NCI-H345 treated with DMSO at 0.1 percent for 48 hours (cell line): ENCODE data around the gene NPAS3.

Experiments used
- DNase-seq: peaks from one replicate; lab custom pipeline; 2025; ENCODE audit not compliant: unreplicated experiment; lab: John Stamatoyannopoulos, UW

Gene NPAS3

GRCh38 chr14:33420051-33420627 lies 481.5 kb downstream of the NPAS3 start:
- no peak for DNase-seq

DNA sequence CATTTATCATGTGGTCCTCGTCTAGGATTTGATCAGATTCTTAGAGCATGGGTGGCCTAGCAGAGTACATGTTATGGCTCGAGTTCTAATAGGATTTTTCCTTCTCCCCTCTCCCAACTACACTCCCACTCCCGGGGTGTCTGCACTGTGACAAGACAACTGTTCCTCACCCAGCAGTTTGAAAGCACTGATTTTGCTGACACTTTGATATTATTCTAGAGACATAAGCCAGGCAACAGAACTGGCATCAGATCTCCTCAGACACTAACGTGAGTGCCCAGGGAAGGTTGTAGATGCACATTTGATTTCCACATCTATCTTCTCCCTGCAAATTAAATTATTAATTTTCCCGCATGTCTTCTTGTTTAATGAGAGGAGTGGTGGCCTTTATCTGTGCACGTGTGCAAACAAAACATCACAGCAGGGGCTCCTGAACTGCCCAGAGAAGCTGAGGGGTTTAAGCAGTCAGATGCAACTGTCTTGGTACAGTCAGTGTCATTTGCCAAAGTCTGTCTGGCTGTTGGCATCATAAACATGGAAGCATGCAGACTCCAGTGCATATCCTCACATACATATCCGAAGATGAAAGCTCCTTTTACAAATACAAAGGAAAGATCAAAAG lies 491.8 kb downstream of the NPAS3 start:
- no peak for DNase-seq

GRCh38 chr14:33432407-33433023 lies 493.8 kb downstream of the NPAS3 start:
- no peak for DNase-seq

- no peak for DNase-seq
These were observed 494.7 kb downstream of the NPAS3 start for GRCh38 chr14:33433396-33433795.

DNA sequence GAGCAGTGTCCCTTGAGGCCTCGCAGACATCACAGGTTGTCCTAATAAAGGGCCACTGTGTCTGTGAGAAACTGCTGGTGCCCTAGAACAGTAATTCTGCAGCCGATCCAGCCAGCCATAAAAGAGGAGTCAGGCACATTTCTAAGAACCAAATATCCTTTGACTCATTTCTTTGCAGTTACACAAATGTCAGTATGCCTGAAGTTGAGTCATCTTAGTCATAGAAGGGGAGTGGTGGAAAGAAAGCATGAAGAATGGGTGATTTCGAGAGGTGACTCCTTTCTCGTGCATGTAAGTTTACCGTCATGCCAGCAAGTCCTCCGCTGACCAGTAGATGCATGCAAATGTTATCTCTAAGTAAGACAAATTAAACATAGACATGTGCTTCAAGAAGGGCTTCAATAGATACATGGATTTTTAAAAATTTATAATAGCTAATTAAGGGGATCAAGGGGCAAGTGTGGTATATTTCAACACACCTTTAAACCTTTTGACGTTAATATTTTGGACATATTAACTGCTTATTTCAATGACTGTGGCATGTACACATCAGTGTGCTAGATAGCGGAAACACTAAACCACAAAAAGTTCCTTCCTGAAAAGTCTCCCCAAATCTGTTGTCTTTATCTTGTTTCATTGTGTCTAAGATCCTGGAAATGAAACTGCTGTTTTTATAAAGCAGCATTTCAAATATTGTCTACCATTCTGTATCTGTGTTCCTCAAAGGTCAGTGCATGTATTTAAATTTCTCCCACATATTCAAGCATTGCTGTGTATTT lies 497.4 kb downstream of the NPAS3 start:
- no peak for DNase-seq

DNA sequence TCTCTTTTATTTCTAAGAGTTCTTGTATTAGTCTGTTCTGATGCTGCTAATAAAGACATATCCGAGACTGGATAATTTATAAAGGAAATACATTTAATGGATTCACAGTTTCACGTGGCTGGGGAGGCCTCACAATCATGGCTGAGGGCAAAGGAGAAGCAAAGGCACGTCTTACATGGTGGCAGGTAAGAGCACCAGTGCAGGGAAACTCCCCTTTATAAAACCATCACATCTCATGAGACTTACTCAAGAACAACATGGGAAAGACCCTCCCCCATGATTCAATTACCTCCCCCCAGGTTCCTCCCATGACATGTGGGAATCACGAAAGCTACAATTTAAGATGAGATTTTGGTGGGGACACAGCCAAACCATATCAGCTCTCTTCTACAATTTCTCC lies 503.0 kb downstream of the NPAS3 start:
- no peak for DNase-seq

GRCh38 chr14:33444136-33444535 lies 505.5 kb downstream of the NPAS3 start:
- DNase-seq, result no peak

GRCh38 chr14:33449268-33449667 lies 510.6 kb downstream of the NPAS3 start:
- DNase-seq, result no peak

DNA sequence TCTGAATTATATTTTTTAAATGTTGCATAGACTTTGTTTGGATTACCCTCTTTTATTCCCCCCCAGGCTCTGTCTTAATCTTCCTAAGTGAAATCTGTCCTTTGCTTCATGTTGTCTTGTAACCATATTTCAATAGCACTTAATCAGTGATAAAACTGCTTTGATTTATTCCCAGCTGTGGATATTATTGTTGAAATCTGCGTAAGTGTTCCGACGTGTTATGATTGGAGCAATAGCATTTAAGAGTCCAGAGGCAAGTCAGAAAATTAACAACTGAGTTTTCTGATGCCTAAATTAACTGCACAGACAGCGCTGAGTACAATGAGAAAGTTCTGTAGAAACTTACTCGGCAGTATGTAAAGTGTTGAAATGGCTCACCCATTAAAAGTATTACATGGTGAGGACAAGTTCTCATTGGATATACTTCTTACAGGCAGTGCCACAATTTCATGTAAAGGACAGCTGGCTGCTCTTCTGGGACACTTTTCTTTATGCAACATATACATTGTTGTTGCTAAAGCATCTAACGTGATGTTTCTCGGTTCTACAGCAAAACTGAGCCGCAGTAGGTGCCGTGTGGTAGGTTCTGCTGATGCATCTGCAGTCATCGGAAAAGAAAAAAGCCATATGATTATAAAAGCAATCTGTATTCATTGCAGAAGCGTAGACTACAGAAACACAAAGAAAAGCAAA lies 511.2 kb downstream of the NPAS3 start:
- no peak for DNase-seq

DNA sequence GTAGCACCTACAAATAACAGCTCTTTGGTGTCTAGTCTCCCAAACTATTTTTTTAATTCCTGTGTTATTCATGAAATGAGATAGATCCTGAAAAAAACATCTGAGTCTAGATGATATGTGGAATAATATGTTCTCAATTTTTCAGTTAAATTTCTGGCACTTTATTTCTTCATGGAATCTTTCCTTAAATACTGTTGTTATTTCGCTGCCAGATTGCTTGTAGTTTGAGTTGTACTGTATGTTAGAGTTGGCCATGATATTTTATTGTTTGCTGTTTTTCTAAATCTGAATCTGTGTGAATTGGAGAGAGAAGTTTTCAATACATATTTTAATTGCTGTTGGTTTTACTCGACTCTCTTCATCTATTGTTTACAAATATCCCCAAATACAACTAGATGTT lies 511.7 kb downstream of the NPAS3 start:
- DNase-seq, result no peak

DNA sequence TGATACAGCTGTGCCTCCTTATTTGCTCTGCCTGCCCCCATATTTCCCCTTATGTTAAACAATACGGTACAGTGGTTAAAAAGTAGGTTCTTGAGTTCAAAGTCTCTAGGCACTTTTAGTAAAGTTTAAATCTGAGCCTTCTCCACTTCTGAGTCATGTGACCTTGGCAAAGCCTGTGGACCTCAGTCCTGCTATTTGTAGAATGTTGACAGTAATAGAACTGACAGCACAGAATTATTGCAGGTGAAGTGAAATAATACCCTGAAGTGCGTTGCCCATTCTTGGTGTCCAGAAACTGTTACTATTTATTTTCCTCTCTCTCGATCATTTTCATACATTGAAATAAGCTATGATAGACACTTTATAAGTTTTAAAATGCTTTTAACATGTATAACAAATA lies 512.5 kb downstream of the NPAS3 start:
- DNase-seq, result no peak

- peak; percentile 55 for DNase-seq
These were observed 514.3 kb downstream of the NPAS3 start for GRCh38 chr14:33452995-33453394.

GRCh38 chr14:33454022-33454595 lies 515.4 kb downstream of the NPAS3 start:
- DNase-seq, result no peak

GRCh38 chr14:33454707-33455106 lies 516.0 kb downstream of the NPAS3 start:
- no peak for DNase-seq

GRCh38 chr14:33455654-33456345 lies 517.1 kb downstream of the NPAS3 start:
- DNase-seq, result no peak

DNA sequence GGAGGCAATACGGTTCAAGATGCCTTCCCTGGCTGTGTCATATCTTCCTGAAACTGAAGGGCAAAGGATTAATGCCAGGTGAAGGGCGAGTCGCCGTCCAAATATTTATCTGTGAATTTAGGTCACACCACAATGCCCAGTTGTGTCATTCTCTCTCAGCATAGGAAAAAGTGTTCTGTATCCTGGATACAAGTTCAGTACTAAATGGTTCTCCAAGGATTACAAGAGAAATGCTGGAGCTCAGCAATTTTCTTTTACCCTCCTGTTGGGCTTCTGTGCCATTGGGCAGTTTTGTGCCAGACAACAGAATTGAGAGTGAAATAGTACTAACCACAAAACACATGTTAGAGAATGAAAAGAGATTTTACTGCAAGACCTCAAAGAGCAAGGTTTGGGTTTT lies 518.3 kb downstream of the NPAS3 start:
- DNase-seq, result no peak

DNA sequence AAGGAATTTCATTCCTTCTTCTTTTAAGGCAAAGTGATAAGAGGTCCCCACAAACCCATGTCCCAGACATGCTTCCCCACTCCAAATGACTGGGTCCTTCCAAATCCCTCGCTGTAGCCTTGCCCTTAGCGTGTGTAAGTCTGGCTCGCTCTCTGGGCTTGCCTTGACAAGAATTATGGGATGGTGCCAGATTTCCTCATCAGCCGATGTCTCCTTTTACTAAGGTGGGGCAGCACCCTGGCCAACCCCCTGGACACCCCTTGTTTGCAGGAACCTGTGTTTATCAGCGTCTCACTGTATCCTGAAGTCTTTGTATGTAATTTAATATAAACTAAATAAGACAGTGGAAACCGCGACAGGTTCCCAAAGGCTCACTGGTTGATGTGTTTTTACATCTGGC lies 518.9 kb downstream of the NPAS3 start:
- no peak for DNase-seq

DNA sequence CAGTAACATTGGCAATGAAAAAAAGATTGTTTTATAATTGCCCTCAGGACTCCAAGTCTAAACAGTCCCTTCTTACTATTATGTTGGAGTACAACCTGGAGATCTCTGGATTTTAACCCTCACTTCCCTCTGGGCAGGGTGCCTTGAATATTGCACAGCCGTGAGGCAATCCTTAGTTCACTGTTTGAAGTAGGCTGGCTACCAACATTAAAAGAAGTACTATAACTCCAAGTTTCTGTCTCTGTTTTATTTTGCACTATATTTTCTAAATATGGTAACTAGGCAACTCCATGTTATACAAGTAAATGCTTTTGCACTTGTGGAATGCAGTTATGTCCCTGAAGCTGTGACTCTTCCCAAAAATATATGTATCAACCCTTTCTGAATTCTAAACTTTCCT lies 521.5 kb downstream of the NPAS3 start:
- DNase-seq, result no peak

- DNase-seq, result no peak
These were observed 522.4 kb downstream of the NPAS3 start for GRCh38 chr14:33461036-33461435.

DNA sequence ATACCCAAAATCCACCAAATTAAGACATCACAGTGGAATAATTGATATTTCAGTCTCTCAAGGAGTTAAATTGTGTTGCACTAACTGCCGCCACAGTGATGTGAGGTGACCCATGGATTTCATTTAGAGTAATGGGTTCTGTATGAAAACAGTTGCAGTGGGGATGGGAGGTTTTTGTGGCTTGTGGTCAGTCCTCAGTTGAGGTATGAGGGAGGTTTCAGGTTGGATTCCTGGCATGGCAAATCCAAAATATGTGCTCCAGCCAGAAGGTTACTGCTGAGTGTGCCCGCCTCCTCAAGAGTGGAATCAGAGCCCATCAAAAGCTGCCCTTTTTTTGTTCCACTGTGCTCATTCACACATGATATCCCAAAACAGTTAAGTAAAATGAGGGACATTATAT lies 525.1 kb downstream of the NPAS3 start:
- no peak for DNase-seq
